ENCODE measurements around the gene ZNF385B.

DNA sequence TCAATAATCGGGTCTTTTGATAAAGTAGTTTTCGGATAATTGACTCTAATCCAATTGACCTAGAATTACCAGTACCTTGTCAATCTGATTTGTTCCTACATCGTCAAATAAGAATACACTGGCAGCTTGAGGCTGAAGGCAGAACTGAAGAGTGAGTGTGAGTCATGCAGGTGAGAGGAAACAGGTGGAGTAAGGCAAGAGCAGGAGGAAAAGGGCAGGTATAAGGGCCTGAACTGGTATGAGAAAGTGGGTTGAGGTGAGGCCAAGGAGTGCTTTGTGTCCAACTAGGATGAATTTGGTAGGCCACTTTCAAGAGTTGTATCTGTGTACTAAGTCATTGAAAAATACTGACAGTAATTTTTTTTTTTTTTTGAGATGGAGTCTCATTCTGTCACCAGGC lies 186.0 kb downstream of the ZNF385B start:
- TF ChIP-seq, protein P1, sequence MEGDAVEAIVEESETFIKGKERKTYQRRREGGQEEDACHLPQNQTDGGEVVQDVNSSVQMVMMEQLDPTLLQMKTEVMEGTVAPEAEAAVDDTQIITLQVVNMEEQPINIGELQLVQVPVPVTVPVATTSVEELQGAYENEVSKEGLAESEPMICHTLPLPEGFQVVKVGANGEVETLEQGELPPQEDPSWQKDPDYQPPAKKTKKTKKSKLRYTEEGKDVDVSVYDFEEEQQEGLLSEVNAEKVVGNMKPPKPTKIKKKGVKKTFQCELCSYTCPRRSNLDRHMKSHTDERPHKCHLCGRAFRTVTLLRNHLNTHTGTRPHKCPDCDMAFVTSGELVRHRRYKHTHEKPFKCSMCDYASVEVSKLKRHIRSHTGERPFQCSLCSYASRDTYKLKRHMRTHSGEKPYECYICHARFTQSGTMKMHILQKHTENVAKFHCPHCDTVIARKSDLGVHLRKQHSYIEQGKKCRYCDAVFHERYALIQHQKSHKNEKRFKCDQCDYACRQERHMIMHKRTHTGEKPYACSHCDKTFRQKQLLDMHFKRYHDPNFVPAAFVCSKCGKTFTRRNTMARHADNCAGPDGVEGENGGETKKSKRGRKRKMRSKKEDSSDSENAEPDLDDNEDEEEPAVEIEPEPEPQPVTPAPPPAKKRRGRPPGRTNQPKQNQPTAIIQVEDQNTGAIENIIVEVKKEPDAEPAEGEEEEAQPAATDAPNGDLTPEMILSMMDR (IDR thresholded peaks at IDR 0.05; ENCODE audit: low read depth, low read length) = no peak
- TF ChIP-seq POLR2A (IDR thresholded peaks at IDR 0.05; ENCODE audit: extremely low read depth, insufficient read length) = no peak
- TF ChIP-seq, protein P2, sequence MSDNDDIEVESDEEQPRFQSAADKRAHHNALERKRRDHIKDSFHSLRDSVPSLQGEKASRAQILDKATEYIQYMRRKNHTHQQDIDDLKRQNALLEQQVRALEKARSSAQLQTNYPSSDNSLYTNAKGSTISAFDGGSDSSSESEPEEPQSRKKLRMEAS (IDR thresholded peaks at IDR 0.05; ENCODE audit: low read depth, low read length) = no peak

Measured in NB4 (cell line).